Natural killer cell treated with Interleukin-12 subunit alpha and Interleukin-12 subunit beta and Interleukin-15 and Interleukin-18, amount 100 ng/mL, for 72 hours (primary cell): Measurements from ENCODE around the gene LRRC8B. TPM values are rescaled to one million over a fixed set of nuclear protein-coding genes. Genes with fewer than 3 reads are reported as not detected.

Experiments used
- ATAC-seq, 2 donors: fragments of 150-1000 bp; cut with Tn5 transposase in 1 of 2; sonication (Bioruptor Pico), chemical (Tn5 transposase) in 1 of 2; 2 replicates each; pipeline ENCODE4 v1.10.0; 2021
- DNase-seq: peaks from one replicate; pipeline ENCODE4 v3.0.0; 2022; ENCODE audit warnings: low spot score
- H3K27ac Mint-ChIP-seq, 2 donors: 1 replicate in 1 of 2; 2 replicates in 1 of 2; pipeline ENCODE4 v1.8.0; 2022; ENCODE audit warnings: mixed read lengths in 2 of 2, mild to moderate bottlenecking in 1 of 2, moderate library complexity in 1 of 2
- H3K27me3 Mint-ChIP-seq, 2 donors: 1 replicate in 1 of 2; 2 replicates in 1 of 2; pipeline ENCODE4 v1.8.0; 2022; ENCODE audit warnings: mixed read lengths in 2 of 2
- H3K36me3 Mint-ChIP-seq: one replicate; pipeline ENCODE4 v1.8.0; 2022; ENCODE audit warnings: mixed read lengths
- H3K4me1 Mint-ChIP-seq, 2 donors: 1 replicate in 1 of 2; 2 replicates in 1 of 2; pipeline ENCODE4 v1.8.0; 2022; ENCODE audit warnings: low read depth in 2 of 2, mixed read lengths in 2 of 2, mild to moderate bottlenecking in 1 of 2
- H3K4me3 Mint-ChIP-seq: one replicate; pipeline ENCODE4 v1.8.0; 2022; ENCODE audit warnings: mixed read lengths
- H3K9me3 Mint-ChIP-seq: 2 replicates; pipeline ENCODE4 v1.8.0; 2022; ENCODE audit warnings: mixed read lengths
- total RNA-seq, 2 donors: library from RNA; stranded (reverse); gene quantifications; one replicate each; pipeline ENCODE4 v1.2.3, GENCODE V29; 2022

The LRRC8B gene
- total RNA-seq, 2 donors from 2014 or later, result 11.1 to 15.3 TPM

DNA sequence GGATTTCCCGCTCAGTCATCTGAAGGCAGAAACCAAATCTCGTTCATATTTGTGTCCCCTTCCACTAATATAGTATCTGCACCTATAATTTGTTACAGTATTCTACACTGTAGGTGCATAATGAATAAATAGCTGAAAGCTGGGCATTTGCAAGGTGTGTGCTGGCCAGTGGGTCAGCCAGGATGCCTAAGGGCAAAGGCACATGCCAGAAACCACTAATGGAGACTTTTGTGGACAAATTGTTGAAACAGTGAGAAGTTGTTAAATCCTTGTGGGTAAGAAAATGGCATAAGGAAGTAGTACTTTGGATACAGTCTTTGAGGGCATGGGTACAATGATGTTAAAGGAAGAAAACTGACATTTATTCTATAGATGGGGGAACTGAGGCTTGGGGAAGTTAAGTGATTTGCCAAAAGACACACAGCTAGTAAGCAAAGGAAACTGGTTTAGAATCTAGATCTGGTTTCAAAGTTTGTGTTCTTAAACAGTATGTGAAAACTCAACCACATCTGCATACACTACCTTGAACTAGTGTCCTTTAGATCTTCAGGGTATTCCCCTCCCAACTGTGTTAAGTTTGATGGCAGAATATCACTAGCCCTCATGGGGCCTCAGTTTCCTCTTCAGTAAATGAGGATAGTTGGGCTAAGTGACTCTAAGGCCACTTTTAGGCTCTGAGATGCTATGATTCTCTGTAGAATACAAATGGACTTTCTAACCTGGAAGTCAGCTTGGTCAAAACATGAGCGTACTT, 81.8 kb downstream of the LRRC8B start:
- Mint-ChIP-seq H3K4me3 (peak overlapping the region; percentile 26), H3K27me3 (no peaks in the 10 kb centered on the region), H3K9me3 (no peaks in the 10 kb centered on the region), H3K4me1 (peaks cover 56 to 77% of the 10 kb centered on the region in 2 donors), H3K27ac (peak overlapping the region; percentile 89 to 90), H3K36me3 (no peaks in the 10 kb centered on the region)
- ATAC-seq (no peak), DNase-seq (no peak)

GRCh38 chr1:89607156-89607555, 82.5 kb downstream of the LRRC8B start:
- Mint-ChIP-seq H3K27ac (peak overlapping the region; percentile 89 to 90), H3K4me3 (peak overlapping the region; percentile 26), H3K27me3 (no peaks in the 10 kb centered on the region), H3K4me1 (peaks cover 60 to 84% of the 10 kb centered on the region in 2 donors), H3K9me3 (no peaks in the 10 kb centered on the region), H3K36me3 (no peaks in the 10 kb centered on the region)
- DNase-seq, result no peak
- ATAC-seq, result no peak

GRCh38 chr1:89607586-89608318, 83.1 kb downstream of the LRRC8B start:
- no peaks in the 10 kb centered on the region for H3K27me3 Mint-ChIP-seq
- no peaks in the 10 kb centered on the region for H3K9me3 Mint-ChIP-seq
- ATAC-seq (no peak), DNase-seq (no peak)
- peaks cover 61 to 88% of the 10 kb centered on the region in 2 donors for H3K4me1 Mint-ChIP-seq
- no peaks in the 10 kb centered on the region for H3K36me3 Mint-ChIP-seq
- peak overlapping the region; percentile 85 for H3K4me3 Mint-ChIP-seq
- H3K27ac Mint-ChIP-seq, result peak overlapping the region; percentile 89 to 90

GRCh38 chr1:89608319-89608983, 83.8 kb downstream of the LRRC8B start:
- ATAC-seq (peak; percentile 15 to 60), DNase-seq (no peak)
- Mint-ChIP-seq H3K9me3 (no peaks in the 10 kb centered on the region), H3K4me3 (peak overlapping the region; percentile 85), H3K4me1 (peaks cover 61 to 84% of the 10 kb centered on the region in 2 donors), H3K27me3 (no peaks in the 10 kb centered on the region), H3K36me3 (no peaks in the 10 kb centered on the region), H3K27ac (peak overlapping the region; percentile 89 to 90)

DNA sequence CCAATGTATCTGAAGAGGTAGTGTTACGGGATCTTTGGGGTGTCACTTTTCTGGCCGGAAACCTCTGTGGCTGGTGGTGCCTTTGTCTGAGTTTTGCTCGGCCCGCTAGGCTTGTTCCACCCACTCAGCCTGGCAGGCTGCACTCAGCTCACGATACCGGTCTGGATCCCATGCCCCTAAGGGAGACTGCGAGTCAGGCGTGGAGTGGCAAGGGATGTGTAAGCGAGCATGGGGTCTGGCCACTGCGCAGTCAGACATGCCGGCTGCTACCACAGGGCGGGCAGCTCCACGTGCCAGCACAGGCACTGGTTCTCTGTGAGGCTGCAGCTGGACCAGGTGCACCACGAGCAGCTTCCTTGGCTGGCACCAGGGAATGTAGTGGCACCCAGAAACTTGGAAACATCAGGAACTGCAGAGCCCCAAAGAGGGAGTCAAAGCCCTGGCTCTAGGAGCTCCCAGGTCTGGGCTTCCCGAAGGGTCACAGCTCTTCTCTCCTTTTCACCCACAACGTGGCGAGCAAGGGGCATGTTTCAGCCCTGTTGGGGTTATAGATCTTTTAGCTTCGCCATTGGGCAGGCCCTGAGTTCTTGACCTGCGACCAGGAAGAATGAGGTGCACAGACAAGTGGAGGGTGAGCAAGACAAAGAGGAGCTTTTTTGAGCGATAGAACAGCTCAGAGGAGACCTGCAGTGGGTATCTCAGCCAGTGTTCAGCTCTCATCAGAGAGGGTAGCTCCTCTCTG, 84.5 kb downstream of the LRRC8B start:
- H3K36me3 Mint-ChIP-seq, result no peaks in the 10 kb centered on the region
- H3K9me3 Mint-ChIP-seq, result no peaks in the 10 kb centered on the region
- H3K27ac Mint-ChIP-seq, result peak overlapping the region; percentile 89 to 90
- H3K4me1 Mint-ChIP-seq, result peaks cover 59 to 81% of the 10 kb centered on the region in 2 donors
- peaks cover 0 to under 1% of the 10 kb centered on the region in 2 donors for H3K27me3 Mint-ChIP-seq
- H3K4me3 Mint-ChIP-seq, result peak overlapping the region; percentile 85
- no peak for DNase-seq
- ATAC-seq, result peak in 1 of 2 donors; percentile 49

DNA sequence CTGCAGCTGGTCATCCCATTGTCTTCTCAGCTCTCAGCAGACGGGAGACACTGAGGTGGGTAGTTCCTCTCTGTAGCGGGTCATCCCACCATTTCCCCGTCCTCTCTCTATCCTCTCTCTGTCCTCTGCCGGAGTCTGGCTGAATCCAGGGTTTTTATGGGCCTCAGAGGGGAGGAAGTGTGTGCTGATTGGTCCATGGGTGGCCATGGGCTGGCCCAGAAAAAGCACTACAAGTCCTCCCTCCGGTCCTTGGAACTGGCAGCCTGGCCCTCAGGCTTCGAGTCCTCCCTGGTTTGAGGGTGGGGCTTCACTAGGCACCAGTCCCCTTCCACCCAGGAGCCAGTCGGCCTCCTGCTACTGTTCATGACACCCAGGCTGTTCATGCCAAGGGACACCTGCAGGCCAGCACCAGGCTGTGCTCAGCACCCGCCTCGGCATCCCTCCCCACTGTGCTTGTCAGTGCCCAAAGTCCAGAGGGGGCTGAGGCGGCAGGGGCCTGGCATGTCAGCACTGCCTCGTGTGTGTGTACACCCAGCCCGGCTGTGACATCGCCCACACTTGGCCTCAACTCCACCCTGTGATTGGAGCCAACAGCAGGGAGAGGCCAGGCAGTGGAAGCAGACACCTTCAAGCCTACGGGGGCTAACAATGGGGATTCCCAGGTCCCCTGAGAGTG, 85.3 kb downstream of the LRRC8B start:
- Mint-ChIP-seq H3K9me3 (no peaks in the 10 kb centered on the region), H3K27me3 (peaks cover 0 to 4% of the 10 kb centered on the region in 2 donors), H3K27ac (peak overlapping the region; percentile 89 to 90), H3K4me1 (peaks cover 61 to 84% of the 10 kb centered on the region in 2 donors), H3K4me3 (peak overlapping the region; percentile 85), H3K36me3 (no peaks in the 10 kb centered on the region)
- DNase-seq (no peak), ATAC-seq (no peak)

GRCh38 chr1:89610457-89611011, 85.9 kb downstream of the LRRC8B start:
- Mint-ChIP-seq H3K27ac (peak overlapping the region; percentile 81 to 89), H3K36me3 (no peaks in the 10 kb centered on the region), H3K4me3 (peak overlapping the region; percentile 87), H3K27me3 (peaks cover 0 to 4% of the 10 kb centered on the region in 2 donors), H3K4me1 (peaks cover 55 to 79% of the 10 kb centered on the region in 2 donors), H3K9me3 (no peaks in the 10 kb centered on the region)
- DNase-seq, result no peak
- ATAC-seq, result peak; percentile 17 to 21

- ATAC-seq, result peak; percentile 85 to 91
- Mint-ChIP-seq H3K9me3 (no peaks in the 10 kb centered on the region), H3K27me3 (peaks cover 0 to 4% of the 10 kb centered on the region in 2 donors), H3K4me3 (peak overlapping the region; percentile 87), H3K36me3 (no peaks in the 10 kb centered on the region), H3K27ac (peak overlapping the region; percentile 81 to 89), H3K4me1 (peaks cover 48 to 67% of the 10 kb centered on the region in 2 donors)
- no peak for DNase-seq
Observed at GRCh38 chr1:89611721-89612120, 87.1 kb downstream of the LRRC8B start.

GRCh38 chr1:89613928-89614327, 89.3 kb downstream of the LRRC8B start:
- Mint-ChIP-seq H3K9me3 (no peaks in the 10 kb centered on the region), H3K4me3 (no peak overlapping the region), H3K27ac (peak overlapping the region in 1 of 2 donors; percentile 24), H3K36me3 (no peaks in the 10 kb centered on the region), H3K4me1 (peaks cover 29 to 45% of the 10 kb centered on the region in 2 donors), H3K27me3 (peaks cover 0 to 4% of the 10 kb centered on the region in 2 donors)
- DNase-seq, result no peak
- ATAC-seq, result no peak

DNA sequence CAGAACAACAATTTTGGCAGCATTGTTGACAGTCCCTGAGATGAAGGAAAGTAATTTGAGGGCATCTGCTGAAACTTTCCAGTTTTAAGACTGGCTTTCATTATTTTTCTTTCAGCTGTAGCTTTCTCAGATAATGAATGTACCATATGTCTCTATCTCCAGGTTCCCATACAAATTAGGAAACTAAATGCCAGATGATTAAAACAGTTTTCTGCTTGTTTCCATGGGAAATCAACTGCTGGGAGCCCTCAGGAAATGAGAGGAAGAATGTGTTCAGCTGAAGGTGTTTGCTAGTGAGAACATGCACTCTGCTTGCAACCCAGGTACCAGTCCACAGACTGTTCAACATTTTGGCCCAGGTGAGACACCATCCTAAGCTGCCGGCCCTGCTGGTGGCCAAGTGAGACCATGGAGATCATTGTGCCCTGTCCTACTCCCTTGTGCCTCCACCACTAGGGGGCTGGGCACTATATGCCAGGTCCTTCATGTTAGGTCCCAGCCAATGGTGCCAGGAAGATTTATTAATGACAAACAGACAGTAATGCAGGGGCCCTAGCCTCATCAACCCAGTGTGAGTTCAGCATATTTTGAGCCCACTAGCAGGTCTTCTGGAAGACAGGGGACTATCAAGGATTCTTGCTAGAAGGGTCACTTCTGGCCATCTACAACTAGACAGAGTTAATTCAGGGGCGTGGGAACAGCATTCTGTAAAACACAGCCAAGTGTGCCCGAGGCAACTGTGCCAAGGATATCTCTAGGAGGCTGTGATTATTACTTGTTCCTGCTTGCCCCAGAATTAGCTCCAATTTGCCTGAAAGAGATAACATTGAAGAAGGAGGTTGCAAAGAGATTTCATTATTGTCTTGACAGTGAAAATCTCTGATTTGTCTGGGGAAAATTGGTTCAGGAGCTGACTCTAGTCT, 91.3 kb downstream of the LRRC8B start:
- Mint-ChIP-seq H3K27me3 (peaks cover 0 to 4% of the 10 kb centered on the region in 2 donors), H3K9me3 (no peaks in the 10 kb centered on the region), H3K4me3 (no peak overlapping the region), H3K4me1 (peaks cover 23 to 37% of the 10 kb centered on the region in 2 donors), H3K27ac (peak overlapping the region in 1 of 2 donors; percentile 53), H3K36me3 (no peaks in the 10 kb centered on the region)
- no peak for ATAC-seq
- no peak for DNase-seq

DNA sequence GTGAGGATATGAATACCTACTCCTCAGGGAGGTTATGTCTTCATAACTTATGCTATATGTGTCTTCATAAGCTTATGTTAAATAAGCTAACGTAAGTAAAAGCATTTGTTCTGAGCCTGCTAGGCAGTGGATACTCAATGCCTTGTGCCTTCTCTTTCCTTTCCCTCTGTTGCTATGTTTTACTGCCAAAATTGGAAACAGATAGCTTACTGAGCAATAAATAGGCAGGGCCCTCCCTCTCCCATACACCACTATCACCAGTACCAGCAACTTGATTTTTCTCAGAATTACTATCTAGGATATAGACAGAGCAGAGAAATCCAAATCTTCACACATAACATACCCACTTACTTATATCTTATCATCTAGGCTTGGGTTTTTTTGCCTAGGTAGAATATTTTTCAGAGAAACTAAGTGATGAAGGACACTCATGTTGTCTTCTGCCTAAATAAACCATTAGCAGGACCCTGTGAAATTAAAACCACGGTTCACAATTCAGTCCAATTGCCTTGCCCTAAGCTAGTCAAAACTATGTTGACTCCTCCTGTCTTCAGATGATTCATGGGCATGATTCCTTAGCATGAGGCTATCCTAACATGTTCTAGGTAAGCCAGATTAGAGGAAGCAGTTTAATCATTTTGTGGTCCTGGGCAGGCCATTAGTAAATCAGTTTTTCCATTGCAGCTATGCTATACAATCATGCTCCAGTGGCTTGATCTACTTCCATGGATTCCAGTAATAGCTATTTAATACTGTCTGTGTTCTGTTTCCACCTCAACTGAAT, 92.4 kb downstream of the LRRC8B start:
- Mint-ChIP-seq H3K27ac (no peak overlapping the region), H3K36me3 (no peaks in the 10 kb centered on the region), H3K27me3 (peaks cover 0 to 4% of the 10 kb centered on the region in 2 donors), H3K9me3 (no peaks in the 10 kb centered on the region), H3K4me1 (peaks cover 19 to 28% of the 10 kb centered on the region in 2 donors), H3K4me3 (no peak overlapping the region)
- no peak for ATAC-seq
- DNase-seq, result no peak
